ENCODE measurements around the gene ABHD17C. TPM values are rescaled to one million over a fixed set of nuclear protein-coding genes. Genes with fewer than 3 reads are reported as not detected.
A peak's percentile ranks its signal among the peaks of the same experiment; 100 is the strongest.
"Not testable (repeated sequence)": the region's sequence is repeated elsewhere in the genome, so short reads cannot be mapped to it uniquely, and the experiment has no call there.

Gene ABHD17C
- total RNA-seq, 1 experiment from 2014 or later = 4.4 TPM

GRCh38 chr15:80753161-80753560, 58.1 kb downstream of the ABHD17C start:
- Histone ChIP-seq H3K9me3 (replicated peaks) (no peaks in the 10 kb centered on the region), H3K27ac (no peak overlapping the region), H3K36me3 (no peaks in the 10 kb centered on the region; the same call in 1 of the 2 replicates), H3K27me3 (no peaks in the 10 kb centered on the region), H3K4me1 (no peaks in the 10 kb centered on the region), H3K4me3 (no peak overlapping the region)
- DNase-seq = no peak

- Histone ChIP-seq H3K27me3 (no peaks in the 10 kb centered on the region), H3K27ac (no peak overlapping the region), H3K4me1 (no peaks in the 10 kb centered on the region), H3K9me3 (replicated peaks) (no peaks in the 10 kb centered on the region), H3K36me3 (no peaks in the 10 kb centered on the region; the same call in 1 of the 2 replicates), H3K4me3 (no peak overlapping the region)
- no peak for DNase-seq
Observed at GRCh38 chr15:80754014-80754413, 58.9 kb downstream of the ABHD17C start.

DNA sequence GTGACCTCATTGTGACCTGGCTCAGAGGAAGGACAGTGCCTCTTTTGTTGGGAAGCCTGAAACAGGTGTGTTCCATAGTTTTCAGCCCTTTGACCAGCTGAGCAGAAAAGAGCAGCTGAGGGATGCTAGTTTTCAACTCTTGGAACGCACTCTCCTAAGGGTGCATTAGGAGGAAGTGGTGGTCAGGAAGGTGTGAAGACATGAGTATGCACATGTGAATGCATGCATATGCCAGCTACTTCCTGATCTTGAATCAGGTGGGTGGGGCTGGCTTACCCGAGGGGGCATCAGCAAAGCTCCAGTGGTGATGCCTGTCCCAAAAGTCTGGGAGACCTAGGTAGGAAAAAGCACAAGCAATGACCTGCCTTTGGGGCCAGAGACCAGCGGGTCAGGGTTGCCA, 60.8 kb downstream of the ABHD17C start:
- H3K27ac ChIP-seq = no peak overlapping the region
- no peaks in the 10 kb centered on the region; the same call in 1 of the 2 replicates for H3K36me3 ChIP-seq
- H3K4me1 ChIP-seq = no peaks in the 10 kb centered on the region
- peak in 1 of 2 experiments; percentile 20 for DNase-seq
- no peak overlapping the region for H3K4me3 ChIP-seq
- H3K27me3 ChIP-seq = no peaks in the 10 kb centered on the region
- no peaks in the 10 kb centered on the region for H3K9me3 ChIP-seq (replicated peaks)

GRCh38 chr15:80758130-80758745, 63.1 kb downstream of the ABHD17C start:
- DNase-seq = no peak
- H3K9me3 ChIP-seq (replicated peaks) = no peaks in the 10 kb centered on the region

DNA sequence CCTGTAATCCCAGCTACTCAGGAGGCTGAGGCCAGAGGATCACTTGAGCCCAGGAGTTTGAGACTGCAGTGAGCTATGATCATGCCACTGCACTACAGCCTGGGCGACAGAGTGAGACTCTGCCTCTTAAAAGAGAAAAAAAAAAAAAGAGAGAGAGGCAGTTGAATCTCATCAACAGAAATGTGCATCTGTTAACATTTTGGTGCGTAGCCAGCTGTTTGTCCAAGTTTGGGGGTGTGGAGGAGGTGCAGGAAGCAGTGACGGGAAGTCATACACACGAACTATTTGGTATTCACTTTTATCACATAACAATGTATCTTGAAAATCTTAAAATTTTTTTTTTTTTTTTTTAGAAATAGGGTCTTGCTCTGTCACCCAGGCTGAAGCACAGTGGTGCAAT, 65.8 kb downstream of the ABHD17C start:
- no peak overlapping the region for H3K27ac ChIP-seq
- H3K27me3 ChIP-seq = no peaks in the 10 kb centered on the region; the same call in 1 of the 2 replicates

More at GRCh38 chr15:80758130-80758745, 63.1 kb downstream of the ABHD17C start:
- no peak overlapping the region for H3K4me3 ChIP-seq
- H3K27ac ChIP-seq = no peak overlapping the region
- H3K27me3 ChIP-seq = no peaks in the 10 kb centered on the region
- no peaks in the 10 kb centered on the region for H3K36me3 ChIP-seq
- H3K4me1 ChIP-seq = no peaks in the 10 kb centered on the region

GRCh38 chr15:80761754-80762153, 66.6 kb downstream of the ABHD17C start:
- no peaks in the 10 kb centered on the region for H3K4me1 ChIP-seq
- H3K27ac ChIP-seq = no peak overlapping the region
- no peaks in the 10 kb centered on the region for H3K9me3 ChIP-seq (replicated peaks)
- no peak for DNase-seq
- no peaks in the 10 kb centered on the region for H3K36me3 ChIP-seq
- no peaks in the 10 kb centered on the region; the same call in 1 of the 2 replicates for H3K27me3 ChIP-seq
- H3K4me3 ChIP-seq = no peak overlapping the region

More for the DNA sequence above, 65.8 kb downstream of the ABHD17C start:
- Histone ChIP-seq H3K4me3 (no peak overlapping the region), H3K36me3 (no peaks in the 10 kb centered on the region), H3K4me1 (no peaks in the 10 kb centered on the region), H3K9me3 (replicated peaks) (no peaks in the 10 kb centered on the region)
- DNase-seq = no peak

- H3K9me3 ChIP-seq (replicated peaks); H3K27me3 ChIP-seq; H3K4me1 ChIP-seq; H3K4me3 ChIP-seq; H3K36me3 ChIP-seq; DNase-seq; H3K27ac ChIP-seq: not testable (repeated sequence)
Observed at GRCh38 chr15:80763235-80763634, 68.1 kb downstream of the ABHD17C start.

GRCh38 chr15:80764535-80764934, 69.4 kb downstream of the ABHD17C start:
- DNase-seq = no peak
- no peaks in the 10 kb centered on the region for H3K9me3 ChIP-seq (replicated peaks)
- no peak overlapping the region for H3K27ac ChIP-seq
- H3K36me3 ChIP-seq = no peaks in the 10 kb centered on the region
- no peaks in the 10 kb centered on the region for H3K4me1 ChIP-seq
- H3K4me3 ChIP-seq = no peak overlapping the region
- no peaks in the 10 kb centered on the region; the same call in 1 of the 2 replicates for H3K27me3 ChIP-seq

GRCh38 chr15:80766275-80766674, 71.2 kb downstream of the ABHD17C start:
- H3K9me3 ChIP-seq (replicated peaks) = no peaks in the 10 kb centered on the region
- no peak overlapping the region for H3K27ac ChIP-seq
- H3K36me3 ChIP-seq = no peaks in the 10 kb centered on the region
- no peaks in the 10 kb centered on the region; the same call in 1 of the 2 replicates for H3K27me3 ChIP-seq
- no peak overlapping the region for H3K4me3 ChIP-seq
- no peak for DNase-seq
- no peaks in the 10 kb centered on the region for H3K4me1 ChIP-seq

DNA sequence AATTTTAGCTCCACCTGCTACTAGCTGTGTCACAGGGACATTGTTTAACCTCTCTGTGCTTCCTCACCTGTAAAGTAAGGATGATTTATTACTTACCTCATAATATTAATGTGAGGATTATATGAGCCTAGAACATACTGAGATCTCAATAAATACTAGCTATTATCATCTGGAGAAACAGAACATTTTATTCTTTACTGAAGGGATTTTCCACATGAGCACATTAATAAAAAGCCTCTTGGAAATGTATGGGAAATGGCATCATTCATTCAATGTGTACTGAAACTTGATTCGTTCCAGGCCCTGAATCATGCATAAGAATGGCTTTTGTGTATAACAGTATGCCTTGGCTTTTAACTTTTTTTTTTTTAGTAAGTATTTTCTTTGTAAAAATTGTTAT, 73.0 kb downstream of the ABHD17C start:
- no peaks in the 10 kb centered on the region; the same call in 1 of the 2 replicates for H3K27me3 ChIP-seq
- no peaks in the 10 kb centered on the region for H3K4me1 ChIP-seq
- DNase-seq = no peak
- H3K27ac ChIP-seq = no peak overlapping the region
- no peaks in the 10 kb centered on the region for H3K9me3 ChIP-seq (replicated peaks)
- no peaks in the 10 kb centered on the region for H3K36me3 ChIP-seq
- no peak overlapping the region for H3K4me3 ChIP-seq

DNA sequence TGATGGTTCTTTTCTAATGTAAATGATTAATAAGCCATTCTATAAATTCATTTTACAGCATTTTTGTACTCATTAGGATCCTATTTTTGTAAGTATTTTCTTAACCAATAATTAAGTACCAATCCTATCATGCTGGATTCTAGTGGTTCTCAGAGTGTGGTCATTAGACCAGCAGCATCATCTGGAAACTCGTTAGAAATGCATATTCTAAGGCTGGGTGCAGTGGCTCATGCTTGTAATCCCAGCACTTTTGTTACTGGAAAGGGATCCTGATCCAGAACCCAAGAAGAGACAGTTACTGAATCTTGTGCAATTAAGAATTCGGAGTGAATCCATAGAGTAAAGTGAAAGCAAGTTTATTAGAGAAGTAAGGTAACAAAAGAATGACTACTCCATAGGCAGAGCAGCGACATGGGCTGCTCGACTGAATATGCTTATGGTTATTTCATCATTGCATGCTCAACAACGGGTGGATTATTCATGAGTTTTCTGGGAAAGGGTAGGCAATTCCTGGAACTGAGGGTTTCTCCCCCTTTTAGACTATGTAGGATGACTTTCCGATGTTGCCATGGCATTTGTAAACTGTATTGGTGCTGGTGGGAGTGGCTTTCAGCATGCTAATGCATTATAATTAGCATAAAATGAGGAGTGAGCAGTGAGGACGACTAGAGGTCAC, 74.2 kb downstream of the ABHD17C start:
- Histone ChIP-seq H3K27me3 (no peaks in the 10 kb centered on the region; the same call in 1 of the 2 replicates), H3K4me3 (no peak overlapping the region), H3K4me1 (no peaks in the 10 kb centered on the region), H3K36me3 (no peaks in the 10 kb centered on the region), H3K9me3 (replicated peaks) (no peaks in the 10 kb centered on the region), H3K27ac (no peak overlapping the region)
- no peak for DNase-seq

DNA sequence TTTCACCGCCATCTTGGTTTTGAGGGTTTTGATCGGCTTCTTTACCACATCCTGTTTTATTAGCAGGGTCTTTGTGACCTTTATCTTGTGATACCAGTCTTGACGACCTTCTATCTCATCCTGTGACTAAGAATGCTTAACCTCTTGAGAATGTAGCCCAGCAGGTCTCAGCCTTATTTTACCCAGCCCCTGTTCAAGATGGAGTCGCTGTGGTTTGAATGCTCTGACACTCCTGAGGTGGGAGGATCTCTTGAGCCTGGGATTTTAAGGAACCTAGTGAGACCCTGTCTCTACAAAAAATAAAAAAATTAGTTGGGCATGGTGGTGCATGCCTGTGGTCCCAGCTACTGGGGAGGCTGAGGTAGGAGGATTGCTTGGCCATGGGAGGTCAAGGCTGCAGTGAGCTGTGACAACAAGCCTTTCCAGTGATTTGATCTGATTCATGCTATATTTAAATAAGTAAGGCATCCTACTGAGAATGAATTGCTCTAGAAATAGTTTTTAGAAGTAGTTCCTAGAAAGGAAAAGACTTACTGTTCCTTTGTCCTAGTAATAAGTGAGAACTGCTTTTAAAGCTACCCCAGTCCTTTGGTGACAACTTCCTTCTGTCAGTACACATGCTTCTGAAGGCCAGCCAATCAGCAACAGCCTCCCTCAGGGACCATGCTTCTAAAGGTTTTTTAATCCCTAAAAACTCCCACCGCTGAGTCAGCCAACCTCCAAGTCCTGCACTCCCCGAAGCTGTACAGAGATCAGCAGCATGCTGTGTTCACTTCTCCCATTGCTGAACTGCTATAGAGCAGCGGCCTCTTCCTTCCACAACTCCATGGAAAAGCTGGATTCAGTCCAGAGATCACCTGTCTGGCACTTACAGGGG, 75.0 kb downstream of the ABHD17C start:
- Histone ChIP-seq H3K4me1 (no peaks in the 10 kb centered on the region), H3K27me3 (no peaks in the 10 kb centered on the region), H3K4me3 (no peak overlapping the region), H3K9me3 (replicated peaks) (no peaks in the 10 kb centered on the region), H3K27ac (no peak overlapping the region), H3K36me3 (no peaks in the 10 kb centered on the region)
- DNase-seq = no peak

- Histone ChIP-seq H3K4me1 (no peaks in the 10 kb centered on the region), H3K4me3 (no peak overlapping the region), H3K9me3 (replicated peaks) (no peaks in the 10 kb centered on the region), H3K36me3 (no peaks in the 10 kb centered on the region), H3K27ac (no peak overlapping the region), H3K27me3 (no peaks in the 10 kb centered on the region)
- no peak for DNase-seq
Observed at GRCh38 chr15:80773122-80773551, 78.0 kb downstream of the ABHD17C start.

GRCh38 chr15:80773792-80774352, 78.8 kb downstream of the ABHD17C start:
- no peak overlapping the region for H3K27ac ChIP-seq
- no peak overlapping the region for H3K4me3 ChIP-seq
- H3K4me1 ChIP-seq = no peaks in the 10 kb centered on the region
- H3K36me3 ChIP-seq = no peaks in the 10 kb centered on the region
- H3K9me3 ChIP-seq (replicated peaks) = no peaks in the 10 kb centered on the region
- H3K27me3 ChIP-seq = no peaks in the 10 kb centered on the region
- DNase-seq = no peak
